Tongue (tissue), 2 donors: ENCODE measurements around the gene GPC6. TPM values are rescaled to one million over a fixed set of nuclear protein-coding genes. Genes with fewer than 3 reads are reported as not detected.

Source experiments
- DNase-seq: peaks from one replicate; pipeline ENCODE4 v3.0.0-alpha.2; 2015
- total RNA-seq: library from RNA; depleted of rRNA; stranded (reverse); fragments of >200 nt; gene quantifications from one replicate; pipeline ENCODE4 v1.2.3, GENCODE V29; 2014

The GPC6 gene
- total RNA-seq, 1 donor from 2014 or later: 27.0 TPM

GRCh38 chr13:93231867-93232266 is 5.3 kb downstream of the GPC6 start:
- DNase-seq: no peak

- no peak for DNase-seq
Measured at GRCh38 chr13:93233997-93234416, 7.4 kb downstream of the GPC6 start.

DNA sequence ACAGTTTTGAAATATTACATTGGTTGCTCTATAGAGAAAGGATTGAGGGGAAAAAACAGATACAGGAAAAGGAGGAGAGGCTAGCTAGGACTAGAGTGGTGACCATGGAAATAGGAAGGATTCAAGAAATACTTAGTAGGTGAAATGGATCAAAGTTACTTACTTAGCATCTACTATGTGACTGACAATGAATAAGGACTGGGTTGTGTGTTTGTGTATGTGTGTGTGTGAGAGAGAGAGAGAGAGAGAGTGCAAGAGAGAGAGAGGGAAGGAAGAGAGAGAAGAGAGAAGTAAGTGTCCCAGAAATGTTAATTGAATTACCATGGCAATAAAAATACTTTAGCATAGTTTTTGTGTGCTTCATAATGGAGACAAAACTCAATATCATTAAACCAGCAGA is 7.9 kb downstream of the GPC6 start:
- no peak for DNase-seq

DNA sequence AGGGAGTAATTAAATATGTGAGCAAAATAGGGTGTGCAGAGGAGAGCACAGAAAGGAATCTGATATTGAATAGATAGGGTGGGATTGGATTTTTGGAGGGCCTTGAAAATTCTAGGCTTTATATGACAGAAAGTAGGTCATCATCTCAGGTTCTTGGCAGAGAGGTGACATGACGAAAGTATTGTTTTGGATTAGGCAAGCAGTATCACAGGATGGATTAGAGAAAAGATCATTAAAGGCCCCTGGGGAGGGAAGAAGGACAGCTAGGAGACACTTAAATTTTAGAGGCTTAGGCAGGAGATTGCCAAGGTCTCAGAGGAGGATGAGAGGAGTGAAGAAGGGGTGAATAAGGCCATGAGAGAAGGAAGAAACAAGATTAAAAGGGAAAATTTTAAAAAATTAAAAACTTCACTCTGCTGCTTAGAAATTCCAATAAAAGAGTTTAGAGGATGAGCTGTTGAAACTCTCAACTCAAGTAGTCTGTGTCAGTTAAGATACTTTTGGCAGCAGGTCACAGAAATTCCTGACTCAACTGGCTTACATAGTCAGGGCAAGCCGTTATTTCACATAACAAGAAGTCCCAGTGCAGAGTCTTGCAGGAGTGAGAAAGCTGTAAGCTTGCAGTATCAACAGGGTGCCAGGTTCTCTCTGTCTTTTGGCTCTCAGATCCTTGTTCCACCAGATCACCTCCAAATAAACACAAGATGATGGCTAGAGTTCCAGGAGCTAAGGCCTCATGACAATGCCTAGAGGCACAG is 8.8 kb downstream of the GPC6 start:
- no peak for DNase-seq

DNA sequence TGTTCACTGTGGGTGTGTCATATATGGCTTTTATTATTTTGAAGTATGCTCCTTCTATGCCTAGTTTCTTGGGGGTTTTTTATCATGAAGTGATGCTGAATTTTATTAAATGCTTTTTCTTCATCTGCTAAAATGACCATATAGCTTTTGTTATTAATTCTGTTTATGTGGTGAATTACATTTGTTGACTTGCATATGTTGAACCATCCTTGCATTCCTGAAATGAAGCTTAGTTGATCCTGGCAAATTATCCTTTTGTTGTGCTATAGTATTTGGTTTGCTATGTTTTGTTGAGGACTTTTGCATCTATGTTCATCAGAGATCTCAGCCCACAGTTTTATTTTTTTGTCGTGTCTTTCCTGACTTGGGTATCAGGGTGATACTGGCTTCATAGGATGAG is 12.1 kb downstream of the GPC6 start:
- no peak for DNase-seq

DNA sequence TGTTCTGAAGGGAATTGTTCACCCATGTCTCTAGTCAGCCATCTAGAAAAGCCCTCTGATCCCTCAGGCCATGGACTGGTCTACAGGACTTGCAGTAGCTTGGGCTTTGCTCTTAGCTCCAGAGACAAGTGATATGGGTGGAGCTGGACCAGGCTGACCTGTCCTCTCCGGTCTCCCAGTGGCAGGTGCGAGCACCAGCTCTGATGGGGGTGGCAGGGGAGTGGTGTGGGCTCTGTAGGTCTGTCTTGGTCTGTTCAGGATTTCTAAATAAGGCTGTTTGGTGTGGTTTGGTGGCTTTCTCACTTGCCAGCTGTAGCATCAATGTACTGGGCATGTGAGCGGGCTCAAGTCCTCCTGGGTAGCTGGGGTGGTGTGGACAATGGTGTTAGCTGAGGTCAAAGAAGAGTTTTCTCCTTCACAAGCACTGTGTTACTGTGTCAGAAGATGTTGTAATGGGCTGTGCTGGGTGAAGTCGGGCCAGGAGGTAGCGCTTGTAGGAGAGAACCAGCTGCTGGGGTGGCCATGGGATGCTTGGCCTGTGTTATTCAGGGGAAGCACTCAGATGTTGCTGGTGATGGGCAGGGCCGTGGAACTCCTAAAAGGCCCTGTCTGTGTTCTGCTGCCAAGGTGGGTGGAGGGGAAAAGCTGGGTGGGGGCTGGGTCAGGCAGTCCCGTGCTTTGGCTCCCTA is 16.9 kb downstream of the GPC6 start:
- DNase-seq: no peak

GRCh38 chr13:93244141-93244917 is 17.7 kb downstream of the GPC6 start:
- DNase-seq: peak; percentile 43

GRCh38 chr13:93244918-93245280 is 18.3 kb downstream of the GPC6 start:
- no peak for DNase-seq

DNA sequence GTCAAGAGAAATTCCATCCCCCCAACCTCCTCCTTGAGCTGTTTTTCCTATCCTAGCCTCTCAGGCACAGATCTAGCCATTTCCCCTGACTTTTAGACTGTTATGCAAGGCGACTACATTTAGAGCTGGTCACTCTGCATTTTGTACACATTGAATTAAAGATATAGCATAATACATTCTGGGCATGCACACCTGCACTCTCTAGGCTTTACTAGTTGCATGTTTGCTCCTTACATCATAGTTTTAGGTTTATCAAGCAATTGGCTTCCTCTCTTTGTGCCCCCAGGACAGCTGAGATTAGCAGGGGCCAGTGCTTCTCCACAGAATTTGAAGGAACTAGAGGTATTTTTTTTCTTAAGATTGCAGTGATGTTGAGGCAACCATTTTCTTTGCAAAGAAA is 19.5 kb downstream of the GPC6 start:
- DNase-seq: no peak

DNA sequence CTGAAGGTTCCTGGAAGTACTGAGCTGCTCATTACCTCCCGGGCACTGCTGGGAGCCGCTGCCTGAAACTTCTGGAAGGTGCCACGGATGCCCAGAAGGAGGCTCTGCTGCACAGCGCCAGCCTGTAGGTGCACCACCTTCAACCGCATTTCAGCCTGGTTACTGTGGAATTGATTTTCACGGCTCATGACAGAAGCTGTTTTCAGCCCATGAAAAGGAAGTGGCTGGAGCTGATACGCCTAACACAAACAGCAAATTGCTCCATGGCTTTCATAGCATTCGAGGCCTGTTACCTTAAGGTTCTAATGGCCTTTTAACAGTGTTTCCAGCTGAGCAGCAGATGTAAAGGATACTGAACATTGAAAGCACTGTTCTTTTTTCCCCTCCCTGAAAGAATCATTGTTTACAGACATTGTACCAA is 22.0 kb downstream of the GPC6 start:
- DNase-seq: peak; percentile 78

DNA sequence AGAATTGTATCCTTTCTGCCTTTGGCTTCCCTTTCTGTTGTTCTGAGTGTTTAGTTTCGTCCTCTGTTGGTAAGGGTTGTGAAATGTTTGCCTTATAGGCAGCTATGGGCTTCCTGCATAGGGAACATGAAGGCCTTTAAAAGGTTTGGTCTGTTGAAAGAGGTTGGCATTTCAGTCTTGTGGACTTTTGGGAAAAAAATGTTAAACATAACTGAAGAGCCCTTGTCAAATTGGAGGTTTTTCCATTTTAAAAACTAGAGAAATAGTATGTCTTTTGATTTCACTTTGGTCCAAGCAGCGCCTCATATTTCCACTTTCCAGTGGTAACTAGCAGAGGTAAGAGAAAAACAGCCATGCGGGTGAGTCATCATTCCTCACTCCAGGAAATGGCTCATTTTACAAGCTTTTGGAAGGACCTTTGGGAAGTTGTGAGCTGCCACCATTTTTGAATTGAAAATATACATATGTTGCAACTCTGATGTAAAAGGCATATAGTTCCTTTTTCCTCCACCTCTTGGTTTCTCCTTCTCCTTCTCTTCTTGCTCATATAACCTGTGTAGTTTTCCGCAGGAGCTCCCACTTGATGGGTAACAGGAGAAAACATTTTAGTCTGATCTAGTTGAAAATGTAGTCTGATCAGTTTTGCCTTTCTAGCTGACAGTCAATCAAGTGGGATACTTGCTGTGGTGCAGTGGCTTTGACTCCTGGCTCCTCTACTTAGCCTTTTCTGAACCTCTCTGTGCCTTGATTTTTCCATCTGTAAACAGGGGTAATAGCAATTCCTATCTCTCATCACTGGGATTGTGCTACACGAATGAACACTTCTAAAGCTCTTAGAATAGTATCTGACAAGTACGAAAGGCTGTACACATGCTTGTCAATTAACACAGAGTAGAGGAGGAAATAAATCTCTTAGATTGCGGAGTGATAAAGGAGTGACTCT is 23.0 kb downstream of the GPC6 start:
- peak; percentile 52 for DNase-seq

- DNase-seq: peak; percentile 45
Measured at GRCh38 chr13:93254775-93255174, 28.2 kb downstream of the GPC6 start.

DNA sequence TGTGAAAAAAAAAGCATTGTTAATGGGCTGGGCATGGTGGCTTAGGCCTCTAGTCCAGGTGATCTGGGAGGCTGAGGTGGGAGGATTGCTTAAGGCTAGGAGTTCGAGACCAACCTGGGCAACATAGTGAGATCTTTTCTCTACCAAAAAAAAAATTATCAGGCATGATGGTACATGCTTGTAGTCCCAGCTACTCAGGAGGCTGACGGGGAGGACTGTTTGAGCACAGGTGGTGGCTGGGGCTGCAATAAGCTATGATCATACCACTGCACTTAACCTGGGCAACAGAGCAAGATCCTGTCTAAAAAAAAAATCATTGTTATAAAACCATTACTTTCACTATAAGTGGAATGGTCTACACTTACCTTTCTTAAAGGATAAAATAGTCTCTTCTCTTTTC is 30.4 kb downstream of the GPC6 start:
- no peak for DNase-seq

GRCh38 chr13:93259527-93260080 is 33.0 kb downstream of the GPC6 start:
- no peak for DNase-seq

DNA sequence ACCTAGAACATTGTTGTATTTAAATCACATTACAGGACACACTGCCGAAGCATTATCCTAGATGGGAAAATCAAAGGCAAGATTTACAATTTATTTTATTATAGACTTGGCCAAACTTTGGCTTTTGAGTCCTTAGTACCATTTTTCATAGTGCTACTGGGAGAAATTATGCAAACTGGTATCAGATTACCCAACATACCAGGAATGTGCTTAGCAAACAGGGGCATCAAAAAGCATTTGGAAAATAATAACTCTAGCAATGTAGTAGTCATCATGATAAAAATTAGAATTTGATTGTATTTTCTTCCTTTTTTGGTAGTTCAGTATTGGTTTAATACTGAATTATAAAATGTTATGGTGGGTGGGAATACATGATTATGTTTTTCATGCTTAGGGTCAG is 34.0 kb downstream of the GPC6 start:
- no peak for DNase-seq

DNA sequence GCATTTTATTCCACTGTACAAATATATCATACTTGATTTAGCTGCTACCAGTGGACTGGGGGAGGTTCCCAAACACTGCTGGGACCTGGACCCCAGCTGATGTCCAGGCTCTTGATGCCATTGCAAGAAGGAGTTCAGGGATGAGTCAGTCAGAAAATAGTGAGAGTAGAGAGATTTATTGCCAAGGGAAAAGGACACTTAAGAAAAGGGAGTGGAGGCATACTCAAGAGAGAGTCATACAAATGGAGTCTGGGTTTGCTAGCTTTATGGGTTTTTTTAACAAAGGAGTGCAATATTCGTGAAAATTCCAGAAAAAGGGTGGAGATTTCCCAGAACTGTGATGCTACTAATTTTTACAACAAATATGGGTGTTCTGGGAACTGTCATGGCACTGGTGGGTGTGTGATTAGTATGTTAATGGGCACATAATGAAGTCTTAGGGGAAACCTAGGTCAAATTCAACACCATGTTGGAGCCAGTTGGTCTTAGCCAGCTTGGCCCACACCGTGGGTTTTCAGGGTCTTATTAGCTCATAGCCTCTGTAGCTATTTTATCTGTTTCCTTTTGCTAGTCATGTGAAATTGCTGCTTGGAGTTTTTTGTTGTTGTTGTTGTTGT is 36.2 kb downstream of the GPC6 start:
- DNase-seq: no peak

DNA sequence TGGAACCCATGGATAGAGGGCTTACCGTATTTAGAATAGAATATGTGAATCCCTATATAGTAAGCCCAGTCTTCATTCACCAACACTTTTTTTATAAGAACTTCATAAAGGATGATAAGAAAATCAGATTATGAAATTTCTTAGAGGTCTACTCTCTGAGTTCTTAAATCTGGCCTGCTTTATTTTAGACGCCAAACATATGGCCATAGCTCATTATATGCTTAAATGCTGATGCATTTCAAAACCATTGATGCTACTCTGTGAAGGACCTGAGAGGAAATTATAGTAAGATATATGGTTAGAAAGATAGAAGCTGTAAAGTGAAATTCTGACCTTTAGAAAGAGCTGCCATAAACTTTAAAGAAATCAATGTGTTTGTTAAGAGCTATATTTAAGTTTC is 38.3 kb downstream of the GPC6 start:
- DNase-seq: no peak

GRCh38 chr13:93265800-93266199 is 39.2 kb downstream of the GPC6 start:
- DNase-seq: no peak

DNA sequence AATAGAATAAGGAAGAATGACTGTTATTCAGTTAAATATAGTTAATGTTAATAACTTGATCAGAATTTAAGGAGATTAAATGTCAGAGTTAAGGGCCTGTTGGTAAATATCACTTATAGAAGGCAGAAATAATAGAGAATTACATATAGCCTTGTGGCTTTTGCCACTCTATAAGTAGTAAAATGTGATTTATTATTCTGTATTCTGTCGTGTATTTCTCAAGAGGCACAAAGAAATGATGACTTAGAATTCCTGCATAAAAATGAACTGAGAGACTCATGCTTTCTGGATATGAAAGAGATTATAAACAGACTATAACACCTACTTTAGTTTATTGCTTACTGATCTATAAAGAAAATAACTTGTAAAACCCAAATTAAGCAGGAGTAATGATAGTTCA is 40.1 kb downstream of the GPC6 start:
- no peak for DNase-seq

GRCh38 chr13:93268327-93269028 is 41.9 kb downstream of the GPC6 start:
- DNase-seq: no peak
